ENCODE measurements around the gene CHST13.

DNA sequence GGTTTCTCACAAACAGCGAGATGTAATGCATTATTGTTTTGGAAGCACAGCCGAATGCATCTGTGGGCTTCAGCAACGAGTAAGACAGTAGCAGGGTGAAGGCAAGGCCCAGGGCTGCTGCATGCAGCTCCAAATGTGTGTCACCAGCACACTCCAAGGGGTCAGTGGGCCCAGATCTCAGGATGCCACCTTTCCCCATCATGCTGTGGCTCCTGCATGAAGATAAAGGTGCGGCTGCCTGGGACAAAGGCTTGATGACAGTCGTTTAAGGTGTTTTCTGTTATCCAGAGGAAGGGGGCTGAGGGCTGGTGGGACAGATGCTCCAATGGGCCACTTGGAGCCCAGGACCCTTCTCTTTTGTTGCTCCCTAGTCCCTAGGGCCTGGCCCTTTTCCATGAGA, 21.6 kb downstream of the CHST13 start:
- TF ChIP-seq, protein P1, sequence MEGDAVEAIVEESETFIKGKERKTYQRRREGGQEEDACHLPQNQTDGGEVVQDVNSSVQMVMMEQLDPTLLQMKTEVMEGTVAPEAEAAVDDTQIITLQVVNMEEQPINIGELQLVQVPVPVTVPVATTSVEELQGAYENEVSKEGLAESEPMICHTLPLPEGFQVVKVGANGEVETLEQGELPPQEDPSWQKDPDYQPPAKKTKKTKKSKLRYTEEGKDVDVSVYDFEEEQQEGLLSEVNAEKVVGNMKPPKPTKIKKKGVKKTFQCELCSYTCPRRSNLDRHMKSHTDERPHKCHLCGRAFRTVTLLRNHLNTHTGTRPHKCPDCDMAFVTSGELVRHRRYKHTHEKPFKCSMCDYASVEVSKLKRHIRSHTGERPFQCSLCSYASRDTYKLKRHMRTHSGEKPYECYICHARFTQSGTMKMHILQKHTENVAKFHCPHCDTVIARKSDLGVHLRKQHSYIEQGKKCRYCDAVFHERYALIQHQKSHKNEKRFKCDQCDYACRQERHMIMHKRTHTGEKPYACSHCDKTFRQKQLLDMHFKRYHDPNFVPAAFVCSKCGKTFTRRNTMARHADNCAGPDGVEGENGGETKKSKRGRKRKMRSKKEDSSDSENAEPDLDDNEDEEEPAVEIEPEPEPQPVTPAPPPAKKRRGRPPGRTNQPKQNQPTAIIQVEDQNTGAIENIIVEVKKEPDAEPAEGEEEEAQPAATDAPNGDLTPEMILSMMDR (IDR thresholded peaks at IDR 0.05) = no peak
- no peak for TF ChIP-seq POLR2A (IDR thresholded peaks at IDR 0.05)

Data from lower leg skin (tissue), 3 donors.